Hepatocyte (in vitro differentiated cells): ENCODE measurements around the gene MASP2.

Experiments
- CTCF ChIP-seq: fragments of 200-600 bp; sonication (generic); IDR thresholded peaks from 2 replicates; pipeline ENCODE4 v1.5.1; 2016; ENCODE audit warnings: antibody characterized with exemption, mild to moderate bottlenecking; ENCODE audit not compliant: poor library complexity
- EZH2 ChIP-seq: fragments of 200-600 bp; sonication (generic); IDR thresholded peaks from 2 replicates; pipeline ENCODE4 v1.6.1; 2016; ENCODE audit warnings: antibody characterized with exemption, mild to moderate bottlenecking, borderline replicate concordance
- EZH2phosphoT487 ChIP-seq: fragments of 200-600 bp; sonication (generic); IDR thresholded peaks from one replicate; pipeline ENCODE4 v1.6.1; 2018; ENCODE audit warnings: antibody characterized with exemption, mild to moderate bottlenecking, low read depth, moderate library complexity; ENCODE audit not compliant: unreplicated experiment, severe bottlenecking

GRCh38 chr1:11057477-11057876 lies 10.4 kb upstream of the MASP2 start:
- TF ChIP-seq CTCF (no peak), EZH2 (no peak), EZH2phosphoT487 (no peak)
